GM18858 (cell line): ENCODE data around the gene TNK2.
A peak's percentile ranks its signal among the peaks of the same experiment; 100 is the strongest.

ENCODE experiments used
- ATAC-seq: cut with Tn5 transposase; IDR thresholded peaks from one replicate; pipeline ENCODE4 v1.9.1; 2021; ENCODE audit not compliant: unreplicated experiment

The TNK2 gene

DNA sequence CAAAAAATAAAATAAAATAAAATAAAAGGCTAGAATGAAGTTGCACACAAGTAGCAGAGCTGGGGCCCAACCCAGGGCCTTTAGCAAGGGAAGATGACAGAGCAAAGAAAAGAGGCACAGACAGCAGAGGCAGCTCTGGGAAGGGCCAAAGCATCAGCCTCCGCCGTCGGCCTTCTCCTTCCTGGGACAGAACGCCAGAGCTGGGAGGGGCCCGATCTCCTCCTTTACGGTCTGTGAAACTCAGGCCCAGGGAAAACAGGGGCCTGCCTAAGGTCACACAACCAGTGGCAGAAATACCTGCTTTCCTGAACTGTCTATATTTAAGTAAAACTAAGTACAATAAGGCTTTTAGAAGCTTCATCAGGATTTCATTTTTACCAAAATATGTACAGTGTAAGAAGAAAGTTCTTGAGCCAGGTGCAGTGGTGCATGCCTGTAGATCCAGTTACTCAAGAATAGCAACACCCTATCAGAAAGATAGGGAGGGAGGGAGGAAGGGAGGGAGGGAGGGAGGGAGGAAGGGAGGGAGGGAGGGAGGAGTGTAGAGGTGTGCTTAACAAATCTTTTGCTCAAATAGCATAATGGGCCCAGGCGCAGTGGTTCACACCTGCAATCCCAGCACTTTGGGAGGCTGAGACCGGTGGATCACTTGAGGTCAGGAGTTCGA is 53.6 kb downstream of the TNK2 start:
- ATAC-seq, result no peak

DNA sequence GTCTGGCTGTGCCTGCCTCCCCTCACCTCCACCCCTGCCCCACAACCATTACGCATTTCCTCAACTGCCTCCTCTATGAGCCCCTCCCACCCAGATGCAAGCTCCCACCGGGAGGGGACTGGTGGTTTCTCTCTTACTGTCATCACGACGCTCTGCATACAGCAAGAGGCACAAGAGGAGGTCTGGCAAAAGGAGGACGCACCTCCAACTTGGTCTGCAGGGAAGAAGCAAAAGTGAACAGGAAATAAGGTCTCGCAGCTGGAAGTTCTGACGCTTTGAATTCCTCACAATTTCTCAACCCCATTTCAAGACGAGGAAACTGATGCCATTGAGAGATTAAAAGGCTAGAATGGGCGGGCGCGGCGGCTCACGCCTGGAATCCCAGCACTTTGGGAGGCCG is 54.4 kb downstream of the TNK2 start:
- ATAC-seq, result no peak

GRCh38 chr3:195853036-195853435 is 55.3 kb downstream of the TNK2 start:
- ATAC-seq, result no peak

GRCh38 chr3:195850857-195851543 is 57.4 kb downstream of the TNK2 start:
- peak; percentile 77 for ATAC-seq

- no peak for ATAC-seq
Measured at GRCh38 chr3:195849322-195850074, 58.9 kb downstream of the TNK2 start.

GRCh38 chr3:195847055-195847950 is 61.0 kb downstream of the TNK2 start:
- no peak for ATAC-seq

- ATAC-seq, result no peak
Measured at GRCh38 chr3:195845483-195845882, 62.9 kb downstream of the TNK2 start.

- no peak for ATAC-seq
Measured at GRCh38 chr3:195844671-195845218, 63.6 kb downstream of the TNK2 start.

- ATAC-seq, result no peak
Measured at GRCh38 chr3:195839260-195840010, 68.9 kb downstream of the TNK2 start.

DNA sequence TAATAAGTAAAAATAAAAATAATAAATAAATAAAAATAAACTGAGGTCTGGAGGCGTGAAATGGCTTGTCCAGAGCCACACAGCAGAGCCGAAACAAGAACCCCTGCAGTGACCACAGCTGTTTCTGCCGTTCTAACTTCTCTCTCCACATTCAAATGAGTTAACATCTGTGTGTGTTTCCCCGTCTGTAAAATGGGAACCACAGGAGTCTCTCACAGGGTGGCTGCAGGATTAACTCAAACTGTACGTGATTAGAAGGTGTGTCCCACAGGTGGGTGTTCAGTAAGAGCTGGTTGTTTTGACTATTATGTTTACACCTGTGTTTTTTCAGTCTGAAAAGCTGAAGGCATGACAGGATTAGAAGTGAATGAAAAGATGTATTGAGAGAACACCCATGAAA is 69.6 kb downstream of the TNK2 start:
- no peak for ATAC-seq

DNA sequence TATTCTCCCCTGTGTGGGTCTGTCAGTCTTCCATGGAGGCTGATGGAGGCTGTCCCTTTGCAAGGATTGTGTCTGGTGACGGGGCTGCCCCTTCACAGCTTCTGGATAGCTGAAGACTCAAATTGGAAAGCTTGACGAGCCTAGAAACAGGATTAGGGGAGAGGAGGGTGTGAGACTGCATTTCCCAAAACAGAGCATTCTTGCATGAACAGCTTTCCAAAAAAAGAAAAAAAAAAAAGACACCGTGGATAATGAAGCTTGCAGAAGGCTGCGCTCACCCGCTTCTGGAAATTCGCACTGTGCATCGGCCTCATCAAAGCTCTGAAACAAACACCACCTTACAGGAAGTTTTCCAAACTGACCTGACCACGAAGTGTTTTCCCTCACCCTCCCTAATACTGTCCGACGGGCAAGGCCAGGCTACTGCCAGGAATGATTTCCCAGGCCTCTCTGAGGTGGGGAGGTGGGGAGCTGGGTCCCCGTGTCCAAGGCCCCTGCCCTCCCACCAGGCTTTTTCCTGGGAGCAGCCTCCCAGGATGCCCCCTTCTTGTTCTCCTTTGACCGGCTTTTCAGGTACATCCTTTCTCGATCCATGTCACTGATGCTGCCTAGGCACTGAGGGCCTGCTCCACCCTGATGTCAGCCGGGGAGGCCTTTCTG is 71.7 kb downstream of the TNK2 start:
- ATAC-seq, result no peak

- ATAC-seq, result no peak
Measured at GRCh38 chr3:195835791-195836190, 72.6 kb downstream of the TNK2 start.

DNA sequence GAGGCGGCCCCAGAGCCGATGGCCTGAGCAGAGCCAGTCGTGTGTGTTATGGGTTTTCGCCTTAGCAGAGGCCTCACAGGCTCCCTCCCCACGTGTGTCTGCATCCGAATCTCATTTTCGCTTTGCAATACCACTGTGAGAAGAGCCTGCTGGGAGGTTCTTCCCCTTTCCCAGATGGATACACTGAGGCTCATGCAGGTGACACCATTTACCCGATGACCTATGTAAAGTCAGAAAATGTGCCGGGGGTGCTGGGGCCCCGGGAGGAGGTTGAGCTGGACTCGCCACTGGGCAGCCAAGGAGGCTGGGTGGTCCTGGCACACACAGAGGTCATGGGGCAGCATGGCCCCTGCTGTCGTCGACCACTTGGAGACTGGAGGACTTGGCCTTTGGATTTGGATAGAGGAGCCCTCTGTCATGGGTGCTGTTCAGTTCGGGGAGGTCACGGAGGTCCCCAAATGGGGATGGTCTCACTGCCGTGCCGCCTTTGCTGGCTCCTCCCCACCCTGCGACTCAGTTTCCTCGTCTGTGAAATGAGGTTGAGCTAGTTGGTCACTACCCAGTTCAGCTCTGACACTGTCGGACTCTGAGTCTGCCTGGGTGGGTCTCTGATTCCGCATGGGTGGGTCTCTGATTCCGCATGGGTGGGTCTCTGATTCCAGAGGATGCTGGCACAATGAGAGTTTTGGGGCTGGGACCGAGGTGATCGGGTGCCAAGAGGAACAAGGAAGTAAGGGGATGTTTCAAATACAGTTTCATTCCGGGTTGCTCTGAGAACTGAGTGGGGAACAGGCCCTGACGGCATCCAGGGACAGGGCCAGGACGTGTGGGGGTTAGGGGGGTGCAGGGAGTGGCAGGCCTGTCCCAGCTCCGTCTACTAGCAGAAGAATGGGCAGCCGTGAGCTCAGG is 73.4 kb downstream of the TNK2 start:
- no peak for ATAC-seq

GRCh38 chr3:195829897-195830254 is 78.5 kb downstream of the TNK2 start:
- no peak for ATAC-seq

DNA sequence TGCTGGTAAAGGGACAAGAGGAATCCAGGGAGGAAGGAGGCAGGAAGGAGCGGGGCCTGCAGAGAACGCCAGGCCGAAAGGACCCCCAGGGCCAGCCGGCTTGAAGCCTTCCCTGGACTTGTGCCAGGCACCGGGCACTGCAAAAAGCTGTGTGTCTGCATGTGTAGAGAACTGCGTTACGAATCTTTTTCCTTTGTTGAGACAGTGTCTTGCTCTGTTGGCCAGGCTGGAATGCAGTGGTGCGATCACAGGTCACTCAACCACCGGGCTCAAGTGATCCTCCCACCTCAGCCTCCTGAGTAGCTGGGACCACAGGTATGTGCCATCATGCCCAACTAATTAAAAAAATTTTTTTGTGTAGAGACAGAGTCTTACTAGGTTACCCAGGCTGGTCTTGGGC is 79.6 kb downstream of the TNK2 start:
- ATAC-seq, result no peak

DNA sequence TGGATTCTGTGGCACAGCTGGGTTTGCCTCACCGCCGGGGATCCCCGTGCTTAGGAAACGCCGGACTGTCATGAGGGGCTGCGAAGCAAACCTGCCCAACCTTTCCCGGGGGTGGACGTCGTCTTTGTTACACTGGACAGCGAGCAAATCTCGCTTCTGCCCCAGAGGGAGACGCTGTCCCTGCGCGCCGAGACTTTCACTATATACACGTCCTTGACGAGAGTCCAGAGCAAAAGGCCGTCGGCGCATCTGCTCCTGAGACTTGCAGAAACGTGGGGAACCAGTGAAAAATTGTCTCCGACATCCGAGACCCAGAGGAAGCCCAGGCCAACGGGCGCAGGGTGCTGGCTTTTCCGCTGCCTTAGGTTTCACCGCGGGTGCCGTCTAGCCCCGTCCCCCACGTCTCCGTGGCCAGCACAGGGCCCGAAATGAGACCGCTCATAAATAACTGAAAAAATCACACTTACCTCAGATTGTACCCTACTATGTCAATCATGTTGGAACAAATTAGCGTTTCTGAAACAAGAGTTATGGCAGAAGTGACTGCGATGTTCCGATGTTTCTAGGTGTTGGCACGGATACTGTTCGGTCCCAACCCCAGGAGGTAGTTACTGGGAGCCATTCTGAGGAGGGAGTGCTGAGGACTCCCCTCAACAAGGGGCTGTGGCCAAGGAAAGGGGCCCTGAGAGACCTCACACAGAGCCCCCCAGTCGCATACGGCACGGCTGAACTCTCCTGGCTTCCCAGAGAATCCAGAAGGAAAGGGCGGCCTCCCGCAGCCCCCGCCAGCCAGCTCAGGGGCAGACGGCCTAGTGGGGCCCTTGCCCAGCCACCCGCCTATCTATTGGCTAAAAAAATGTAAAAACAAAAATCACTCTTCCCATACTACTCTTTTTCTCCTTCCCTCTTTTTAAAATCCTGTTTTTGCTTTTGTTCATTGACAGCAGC is 82.2 kb downstream of the TNK2 start:
- ATAC-seq, result no peak

DNA sequence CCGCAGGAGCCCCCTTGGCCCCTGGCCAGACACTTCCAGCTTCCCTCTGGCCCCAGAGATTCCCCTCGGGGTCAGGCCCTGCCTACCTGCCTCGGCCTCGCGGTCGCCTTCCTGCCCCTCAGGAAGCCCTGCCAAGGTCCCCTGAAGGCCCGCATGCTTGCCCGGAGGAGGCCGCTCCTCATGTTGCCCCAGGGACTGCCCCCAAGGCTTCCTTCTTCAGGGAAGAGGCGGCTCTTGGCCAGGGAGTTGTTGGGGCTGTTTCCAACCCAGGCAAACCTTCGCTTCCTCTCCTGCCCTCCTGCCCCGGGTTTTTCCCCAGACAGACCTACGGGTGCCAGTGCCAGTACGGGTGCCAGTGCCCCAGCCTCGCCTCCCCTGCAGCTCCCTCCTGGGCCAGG is 83.2 kb downstream of the TNK2 start:
- no peak for ATAC-seq
